WTC11 (cell line): Measurements from ENCODE around the gene TMEM207. TPM values are rescaled to one million over a fixed set of nuclear protein-coding genes. Genes with fewer than 3 reads are reported as not detected.

Source experiments
- ATAC-seq: fragments of 200-7000 bp; cut with Tn5 transposase; 2 replicates; pipeline ENCODE4 v1.10.0; 2021; ENCODE audit warnings: mild to moderate bottlenecking, moderate library complexity
- CTCF ChIA-PET: fragments of 300-600 bp; sonication (Branson Sonifier 250); formaldehyde crosslinking; loops from one replicate; lab custom pipeline; 2021; ENCODE audit warnings: antibody characterized with exemption; lab: Charles Lee
- POLR2A ChIA-PET: fragments of 350-600 bp; sonication (Branson Sonifier 250); formaldehyde crosslinking; loops from one replicate; lab custom pipeline; 2021; ENCODE audit warnings: antibody characterized with exemption; lab: Charles Lee
- DNase-seq: peaks from one replicate; pipeline ENCODE4 v3.0.0; 2021; ENCODE audit warnings: low spot score
- H3K27ac Mint-ChIP-seq: 2 replicates; pipeline ENCODE4 v1.8.0; 2021; ENCODE audit warnings: mixed read lengths
- H3K27me3 Mint-ChIP-seq: 2 replicates; pipeline ENCODE4 v1.8.0; 2021; ENCODE audit warnings: low read depth, mild to moderate bottlenecking, moderate library complexity, mixed read lengths
- H3K36me3 Mint-ChIP-seq: 2 replicates; pipeline ENCODE4 v1.8.0; 2021; ENCODE audit warnings: mixed read lengths
- H3K4me1 Mint-ChIP-seq: 2 replicates; pipeline ENCODE4 v1.8.0; 2022; ENCODE audit warnings: mixed read lengths
- H3K4me3 Mint-ChIP-seq: 2 replicates; pipeline ENCODE4 v1.8.0; 2021; ENCODE audit warnings: mild to moderate bottlenecking, moderate library complexity, mixed read lengths
- H3K9me3 Mint-ChIP-seq: 2 replicates; pipeline ENCODE4 v1.8.0; 2021; ENCODE audit warnings: mixed read lengths
- ATF2 ChIP-seq: sonication (generic); formaldehyde crosslinking; IDR thresholded peaks from 2 replicates; pipeline ENCODE4 v1.8.1; 2022; ENCODE audit warnings: low read depth, missing genetic modification reagents, borderline replicate concordance
- CDX4 ChIP-seq: fragments of 250-450 bp; sonication (Bioruptor Pico); IDR thresholded peaks from 2 replicates; pipeline ENCODE4 v1.9.0; 2021; ENCODE audit warnings: moderate library complexity, mild to moderate bottlenecking, inconsistent platforms, borderline replicate concordance
- CREM ChIP-seq: sonication (generic); formaldehyde crosslinking; IDR thresholded peaks from 2 replicates; pipeline ENCODE4 v1.8.1; 2022; ENCODE audit warnings: mild to moderate bottlenecking, missing genetic modification reagents, moderate library complexity
- E2F4 ChIP-seq: sonication (generic); formaldehyde crosslinking; IDR thresholded peaks from 2 replicates; pipeline ENCODE4 v1.8.1; 2022; ENCODE audit warnings: low read depth, mild to moderate bottlenecking, moderate library complexity, missing genetic modification reagents, borderline replicate concordance
- ESRRA ChIP-seq: sonication (generic); formaldehyde crosslinking; IDR thresholded peaks from 2 replicates; pipeline ENCODE4 v1.8.1; 2022; ENCODE audit warnings: mild to moderate bottlenecking, missing genetic modification reagents, borderline replicate concordance
- FOXJ3 ChIP-seq: sonication (generic); formaldehyde crosslinking; IDR thresholded peaks from 2 replicates; pipeline ENCODE4 v1.9.0; 2021; ENCODE audit warnings: missing genetic modification reagents, mild to moderate bottlenecking, borderline replicate concordance
- FOXP4 ChIP-seq: sonication (generic); formaldehyde crosslinking; IDR thresholded peaks from 2 replicates; pipeline ENCODE4 v1.8.0; 2022; ENCODE audit warnings: mild to moderate bottlenecking, missing genetic modification reagents
- IRF1 ChIP-seq: sonication (generic); formaldehyde crosslinking; IDR thresholded peaks from 2 replicates; pipeline ENCODE4 v1.8.0; 2023; ENCODE audit warnings: missing genetic modification reagents
- JAZF1 ChIP-seq: fragments of 250-450 bp; sonication (Bioruptor Pico); IDR thresholded peaks from 2 replicates; pipeline ENCODE4 v1.9.0; 2021; ENCODE audit warnings: moderate library complexity, mild to moderate bottlenecking, inconsistent platforms
- MAX ChIP-seq: sonication (generic); formaldehyde crosslinking; IDR thresholded peaks from 2 replicates; pipeline ENCODE4 v1.8.0; 2022; ENCODE audit warnings: mild to moderate bottlenecking, missing genetic modification reagents
- MLX ChIP-seq: sonication (generic); formaldehyde crosslinking; IDR thresholded peaks from 2 replicates; pipeline ENCODE4 v1.8.1; 2023; ENCODE audit warnings: mild to moderate bottlenecking, missing genetic modification reagents, moderate library complexity
- MXD4 ChIP-seq: fragments of 250-450 bp; sonication (Bioruptor Pico); IDR thresholded peaks from 2 replicates; pipeline ENCODE4 v1.8.0; 2021; ENCODE audit warnings: mild to moderate bottlenecking, moderate library complexity, borderline replicate concordance
- RELA ChIP-seq: sonication (generic); formaldehyde crosslinking; IDR thresholded peaks from 2 replicates; pipeline ENCODE4 v1.8.1; 2022; ENCODE audit warnings: missing genetic modification reagents, mild to moderate bottlenecking, borderline replicate concordance
- RORB ChIP-seq: fragments of 250-450 bp; sonication (Bioruptor Pico); IDR thresholded peaks from 2 replicates; pipeline ENCODE4 v1.9.0; 2021; ENCODE audit warnings: mild to moderate bottlenecking
- SMAD3 ChIP-seq: sonication (generic); formaldehyde crosslinking; IDR thresholded peaks from 2 replicates; pipeline ENCODE4 v1.8.0; 2022; ENCODE audit warnings: missing genetic modification reagents, mild to moderate bottlenecking, borderline replicate concordance
- SMAD4 ChIP-seq: sonication (generic); formaldehyde crosslinking; IDR thresholded peaks from 2 replicates; pipeline ENCODE4 v1.8.0; 2022; ENCODE audit warnings: mild to moderate bottlenecking, missing genetic modification reagents
- ZBTB43 ChIP-seq: sonication (generic); formaldehyde crosslinking; IDR thresholded peaks from 2 replicates; pipeline ENCODE4 v1.8.1; 2023; ENCODE audit warnings: mild to moderate bottlenecking, missing genetic modification reagents
- ZNF121 ChIP-seq: sonication (generic); formaldehyde crosslinking; IDR thresholded peaks from 2 replicates; pipeline ENCODE4 v1.8.0; 2023; ENCODE audit warnings: missing genetic modification reagents
- ZNF423 ChIP-seq: fragments of 250-450 bp; sonication (Bioruptor Pico); IDR thresholded peaks from 2 replicates; pipeline ENCODE4 v2.1.2; 2022; ENCODE audit warnings: mild to moderate bottlenecking, moderate library complexity
- ZNF532 ChIP-seq: fragments of 250-450 bp; sonication (Bioruptor Pico); IDR thresholded peaks from 2 replicates; pipeline ENCODE4 v1.9.0; 2021; ENCODE audit warnings: mild to moderate bottlenecking, borderline replicate concordance
- ZNF671 ChIP-seq: fragments of 250-450 bp; sonication (Bioruptor Pico); IDR thresholded peaks from 2 replicates; pipeline ENCODE4 v1.8.0; 2021; ENCODE audit warnings: mild to moderate bottlenecking
- total RNA-seq: library from RNA; stranded (reverse); gene quantifications from 3 replicates; pipeline ENCODE4 v1.2.3, GENCODE V29; 2021

The TMEM207 gene
- total RNA-seq, 1 experiment from 2014 or later: not detected

- CTCF ChIA-PET: no interaction called here
- Mint-ChIP-seq H3K36me3 (no peaks in the 10 kb centered on the region), H3K4me3 (no peak overlapping the region), H3K4me1 (no peaks in the 10 kb centered on the region), H3K27ac (no peak overlapping the region), H3K27me3 (no peaks in the 10 kb centered on the region; the same call in 1 of the 2 replicates), H3K9me3 (peaks cover 23% of the 10 kb centered on the region)
- no peak for DNase-seq
- POLR2A ChIA-PET: no interaction called here
- no peak for ATAC-seq
- TF ChIP-seq E2F4 (CRISPR knock-in tag) (no peak), SMAD3 (no peak), RORB (CRISPR knock-in tag) (no peak), ZNF671 (CRISPR knock-in tag) (no peak), RELA (CRISPR knock-in tag) (no peak), IRF1 (CRISPR knock-in tag) (no peak), CREM (CRISPR knock-in tag) (no peak), ZNF121 (CRISPR knock-in tag) (no peak), ZNF532 (no peak), ZBTB43 (CRISPR knock-in tag) (no peak), ATF2 (CRISPR knock-in tag) (no peak), FOXJ3 (no peak), ESRRA (CRISPR knock-in tag) (no peak), MXD4 (CRISPR knock-in tag) (no peak)
Observed at GRCh38 chr3:190436331-190436730, 13.4 kb downstream of the TMEM207 start.

- Mint-ChIP-seq H3K27me3 (no peaks in the 10 kb centered on the region; the same call in 1 of the 2 replicates), H3K9me3 (peaks cover 23% of the 10 kb centered on the region), H3K27ac (no peak overlapping the region), H3K4me1 (no peaks in the 10 kb centered on the region), H3K4me3 (no peak overlapping the region), H3K36me3 (no peaks in the 10 kb centered on the region)
- DNase-seq: no peak
- ChIA-PET CTCF (no interaction called here), POLR2A (no interaction called here)
- no peak for ATAC-seq
- TF ChIP-seq MLX (CRISPR knock-in tag) (no peak), CREM (CRISPR knock-in tag) (no peak), SMAD4 (CRISPR knock-in tag) (no peak), MAX (no peak), ZNF423 (no peak), JAZF1 (no peak), CDX4 (no peak), FOXP4 (CRISPR knock-in tag) (no peak)
Observed at GRCh38 chr3:190435618-190436017, 14.1 kb downstream of the TMEM207 start.
